ENCODE data around the gene WDR35.
"Not testable (repeated sequence)": the region's sequence is repeated elsewhere in the genome, so short reads cannot be mapped to it uniquely, and the experiment has no call there.

The WDR35 gene

DNA sequence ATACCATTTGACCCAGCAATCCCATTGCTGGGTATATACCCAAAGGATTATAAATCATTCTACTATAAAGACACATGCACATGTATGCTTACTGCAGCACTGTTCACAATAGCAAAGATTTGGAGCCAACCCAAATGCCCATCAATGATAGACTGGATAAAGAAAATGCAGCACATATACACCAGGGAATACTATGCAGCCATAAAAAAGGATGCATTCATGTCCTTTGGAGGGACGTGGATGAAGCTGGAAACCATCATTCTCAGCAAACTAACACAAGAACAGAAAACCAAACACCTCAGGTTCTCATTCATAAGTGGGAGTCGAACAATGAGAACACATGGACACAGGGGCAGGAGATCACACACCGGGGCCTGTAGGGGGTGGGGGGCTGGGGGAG is 67.7 kb downstream of the WDR35 start:
- H3K4me2 ChIP-seq (ENCODE audit: low read depth, low read length); H3F3A ChIP-seq (ENCODE audit: insufficient read depth, low read length); H4K20me1 ChIP-seq (ENCODE audit: insufficient read depth, low read length); H3K9me2 ChIP-seq (replicated peaks; ENCODE audit: insufficient read depth, low read length); H3K79me2 ChIP-seq (ENCODE audit: low read length); H3K4me1 ChIP-seq (ENCODE audit: low read length); H3K36me3 ChIP-seq (replicated peaks; ENCODE audit: insufficient read depth, low read length); H3K9ac ChIP-seq (ENCODE audit: low read length); H3K9me3 ChIP-seq (replicated peaks; ENCODE audit: insufficient read depth, low read length); DNase-seq; H3K27ac ChIP-seq (ENCODE audit: low read length); H3K27me3 ChIP-seq (replicated peaks; ENCODE audit: insufficient read depth, low read length); H3K4me3 ChIP-seq (ENCODE audit: low read length); H2AFZ ChIP-seq (ENCODE audit: low read length): not testable (repeated sequence)

DNA sequence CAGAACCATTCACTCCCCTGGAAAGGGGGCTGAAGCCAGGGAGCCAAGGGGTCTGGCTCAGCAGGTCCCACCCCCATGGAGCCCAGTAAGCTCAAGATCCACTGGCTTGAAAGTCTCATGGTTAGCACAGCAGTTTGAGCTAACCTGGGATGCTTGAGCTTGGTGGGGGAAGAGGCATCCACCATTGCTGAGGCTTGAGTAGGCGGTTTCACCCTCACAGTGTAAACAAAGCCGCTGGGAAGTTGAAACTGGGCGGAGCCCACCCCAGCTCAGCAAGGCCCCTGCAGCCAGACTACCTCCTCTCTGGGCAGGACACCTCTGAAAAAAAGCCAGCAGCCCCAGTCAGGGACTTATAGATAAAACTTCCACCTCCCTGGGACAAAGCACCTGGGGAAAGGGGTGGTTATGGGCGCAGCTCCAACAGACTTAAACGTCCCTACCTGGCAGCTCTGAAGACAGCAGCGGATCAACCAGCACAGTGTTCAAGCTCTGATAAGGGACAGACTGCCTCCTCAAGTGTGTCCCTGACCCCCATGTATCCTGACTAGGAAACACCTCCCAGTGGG is 73.4 kb downstream of the WDR35 start:
- no peak overlapping the region for H3K4me3 ChIP-seq (ENCODE audit: low read length)
- H3K79me2 ChIP-seq (ENCODE audit: low read length): no peaks in the 10 kb centered on the region
- no peaks in the 10 kb centered on the region for H4K20me1 ChIP-seq (ENCODE audit: insufficient read depth, low read length)
- no peak overlapping the region for H2AFZ ChIP-seq (ENCODE audit: low read length)
- H3K27ac ChIP-seq (ENCODE audit: low read length): no peak overlapping the region
- no peaks in the 10 kb centered on the region for H3K36me3 ChIP-seq (replicated peaks; ENCODE audit: insufficient read depth, low read length)
- no peaks in the 10 kb centered on the region for H3K4me1 ChIP-seq (ENCODE audit: low read length)
- DNase-seq: no peak
- H3F3A ChIP-seq (ENCODE audit: insufficient read depth, low read length): no peaks in the 10 kb centered on the region
- H3K27me3 ChIP-seq (replicated peaks; ENCODE audit: insufficient read depth, low read length): no peaks in the 10 kb centered on the region
- TF ChIP-seq EZH2phosphoT487 (IDR thresholded peaks at IDR 0.05; ENCODE audit: low read length) (no peak), EZH2 (optimal IDR thresholded peaks at IDR 0.05; ENCODE audit: low read depth, low read length) (no peak)
- TF ChIP-seq, protein P1, sequence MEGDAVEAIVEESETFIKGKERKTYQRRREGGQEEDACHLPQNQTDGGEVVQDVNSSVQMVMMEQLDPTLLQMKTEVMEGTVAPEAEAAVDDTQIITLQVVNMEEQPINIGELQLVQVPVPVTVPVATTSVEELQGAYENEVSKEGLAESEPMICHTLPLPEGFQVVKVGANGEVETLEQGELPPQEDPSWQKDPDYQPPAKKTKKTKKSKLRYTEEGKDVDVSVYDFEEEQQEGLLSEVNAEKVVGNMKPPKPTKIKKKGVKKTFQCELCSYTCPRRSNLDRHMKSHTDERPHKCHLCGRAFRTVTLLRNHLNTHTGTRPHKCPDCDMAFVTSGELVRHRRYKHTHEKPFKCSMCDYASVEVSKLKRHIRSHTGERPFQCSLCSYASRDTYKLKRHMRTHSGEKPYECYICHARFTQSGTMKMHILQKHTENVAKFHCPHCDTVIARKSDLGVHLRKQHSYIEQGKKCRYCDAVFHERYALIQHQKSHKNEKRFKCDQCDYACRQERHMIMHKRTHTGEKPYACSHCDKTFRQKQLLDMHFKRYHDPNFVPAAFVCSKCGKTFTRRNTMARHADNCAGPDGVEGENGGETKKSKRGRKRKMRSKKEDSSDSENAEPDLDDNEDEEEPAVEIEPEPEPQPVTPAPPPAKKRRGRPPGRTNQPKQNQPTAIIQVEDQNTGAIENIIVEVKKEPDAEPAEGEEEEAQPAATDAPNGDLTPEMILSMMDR (IDR thresholded peaks at IDR 0.05; ENCODE audit: low read length): no peak
- no peaks in the 10 kb centered on the region for H3K9me3 ChIP-seq (replicated peaks; ENCODE audit: insufficient read depth, low read length)
- no peak overlapping the region for H3K9ac ChIP-seq (ENCODE audit: low read length)
- no peak overlapping the region for H3K4me2 ChIP-seq (ENCODE audit: low read depth, low read length)
- H3K9me2 ChIP-seq (replicated peaks; ENCODE audit: insufficient read depth, low read length): no peaks in the 10 kb centered on the region

DNA sequence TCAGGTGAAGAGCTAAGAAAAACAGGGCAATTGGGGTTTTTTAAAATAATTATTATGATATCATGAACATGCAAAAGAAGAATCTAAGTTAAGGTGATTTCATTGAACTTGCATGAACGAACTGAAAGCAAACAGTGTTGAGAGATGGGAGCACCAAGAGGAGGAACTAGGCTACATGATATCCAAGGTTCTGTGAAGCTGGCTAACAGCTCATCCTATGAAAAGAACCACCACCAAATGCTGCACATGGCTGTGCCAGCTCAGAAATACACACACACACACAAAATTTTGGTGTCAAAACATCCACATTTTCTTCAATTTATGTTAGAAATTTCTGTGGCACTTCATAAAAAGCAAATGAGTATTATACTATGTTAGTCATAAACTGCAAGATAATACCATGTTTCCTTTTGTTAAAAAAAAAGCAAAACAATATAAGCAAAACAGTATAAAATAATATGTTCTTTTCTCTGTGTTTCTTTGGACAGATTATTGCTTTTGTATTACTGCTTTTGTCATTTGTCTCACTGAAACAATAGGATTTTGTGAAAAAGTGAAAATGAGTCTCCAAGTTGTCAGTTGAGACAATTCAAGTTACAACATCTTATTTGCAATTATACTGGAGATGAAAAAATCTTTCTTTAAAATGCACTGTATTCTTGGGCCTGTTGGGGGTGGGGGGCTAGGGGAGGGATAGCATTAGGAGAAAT is 75.5 kb downstream of the WDR35 start:
- Histone ChIP-seq H3K27me3 (replicated peaks; ENCODE audit: insufficient read depth, low read length) (no peaks in the 10 kb centered on the region), H3K4me1 (ENCODE audit: low read length) (peaks cover 6% of the 10 kb centered on the region; the same call in 1 of the 2 replicates), H3K79me2 (ENCODE audit: low read length) (no peaks in the 10 kb centered on the region), H4K20me1 (ENCODE audit: insufficient read depth, low read length) (no peaks in the 10 kb centered on the region), H2AFZ (ENCODE audit: low read length) (no peak overlapping the region), H3K4me2 (ENCODE audit: low read depth, low read length) (no peak overlapping the region), H3K9me3 (replicated peaks; ENCODE audit: insufficient read depth, low read length) (no peaks in the 10 kb centered on the region), H3K36me3 (replicated peaks; ENCODE audit: insufficient read depth, low read length) (no peaks in the 10 kb centered on the region), H3F3A (ENCODE audit: insufficient read depth, low read length) (no peaks in the 10 kb centered on the region), H3K9me2 (replicated peaks; ENCODE audit: insufficient read depth, low read length) (no peaks in the 10 kb centered on the region), H3K4me3 (ENCODE audit: low read length) (no peak overlapping the region), H3K9ac (ENCODE audit: low read length) (no peak overlapping the region), H3K27ac (ENCODE audit: low read length) (no peak overlapping the region)
- no peak for DNase-seq
- TF ChIP-seq EZH2phosphoT487 (IDR thresholded peaks at IDR 0.05; ENCODE audit: low read length) (no peak), EZH2 (optimal IDR thresholded peaks at IDR 0.05; ENCODE audit: low read depth, low read length) (no peak)
- TF ChIP-seq, protein P1 (IDR thresholded peaks at IDR 0.05; ENCODE audit: low read length): no peak

Data from MM.1S (cell line).